ENCODE data around the gene HCFC1.

HCFC1 gene

DNA sequence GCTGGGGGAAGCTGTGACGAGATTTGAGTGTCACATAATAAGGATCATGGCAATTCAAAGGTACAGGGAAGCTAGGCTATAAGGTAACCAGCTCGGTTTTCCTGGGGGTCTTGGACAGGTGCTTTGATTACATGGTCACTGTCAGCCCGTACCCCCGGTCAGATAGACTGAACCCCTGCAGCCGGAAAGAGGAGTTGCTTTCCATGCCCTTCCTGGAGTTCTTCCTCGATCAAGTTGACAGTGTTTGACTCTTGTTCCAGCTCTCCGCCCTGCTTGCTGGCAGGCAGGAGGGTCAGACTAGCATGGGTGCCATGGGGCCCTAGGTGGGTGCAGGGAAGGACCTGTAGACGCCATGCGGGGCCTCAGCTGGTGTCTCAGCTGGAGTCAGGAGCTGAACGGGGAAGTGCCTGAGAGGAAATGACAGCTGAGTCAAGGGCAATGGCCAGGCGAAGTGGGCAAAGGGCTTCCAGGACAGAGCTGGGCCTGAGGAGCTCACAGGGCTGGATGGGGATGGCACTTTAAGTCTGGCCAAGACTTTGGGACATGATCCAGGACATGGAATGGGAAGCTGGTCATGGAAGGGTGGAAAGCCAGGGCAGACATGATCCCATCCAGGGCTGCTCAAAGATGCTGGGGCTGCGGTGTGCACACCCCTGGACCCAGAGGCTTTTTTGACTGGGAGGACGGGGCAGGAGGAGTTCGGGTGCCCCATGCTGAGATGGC, 2.5 kb upstream of the HCFC1 start:
- no peak for DNase-seq (ENCODE audit: low read depth)

DNA sequence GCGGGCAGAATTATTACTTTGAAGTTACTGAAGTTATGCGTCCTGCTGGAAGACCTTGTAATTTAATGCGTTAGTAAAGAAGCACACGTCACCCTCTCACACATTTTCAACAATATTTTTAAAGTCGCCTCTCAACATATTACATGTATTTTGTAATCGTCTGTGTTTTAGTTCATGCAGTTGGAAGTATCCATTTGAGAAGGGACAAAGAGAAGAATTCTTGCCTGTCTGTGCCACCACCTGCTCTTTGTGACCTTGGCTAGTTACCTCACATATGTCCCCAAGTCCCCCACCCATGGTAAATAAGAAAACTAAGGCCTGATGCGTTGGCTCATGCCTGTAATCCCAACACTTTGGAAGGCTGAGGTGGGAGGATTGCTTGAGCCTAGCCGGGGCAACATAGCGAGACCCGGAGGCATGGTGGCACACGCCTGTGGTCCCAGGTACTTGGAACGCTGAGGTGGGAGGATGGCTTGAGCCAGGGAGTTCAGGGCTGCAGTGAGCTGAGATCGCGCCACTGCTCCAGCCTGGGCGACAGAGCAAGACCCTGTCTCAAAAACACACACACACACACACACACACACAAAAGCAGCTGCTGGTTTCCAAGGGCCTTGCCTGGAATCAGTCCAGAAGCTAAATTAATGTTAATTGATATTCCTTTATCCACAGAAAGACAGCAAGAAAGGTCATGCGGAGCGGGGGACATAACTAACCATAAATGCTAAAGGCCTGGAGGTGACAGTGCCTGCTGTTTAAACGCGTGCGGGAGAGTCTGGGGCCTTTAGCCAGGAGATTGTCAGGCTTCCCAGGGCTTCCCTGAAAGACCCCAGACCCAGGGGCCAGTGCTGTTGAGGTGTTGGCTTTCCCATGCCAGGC, 1.7 kb upstream of the HCFC1 start:
- DNase-seq (ENCODE audit: low read depth) = no peak

DNA sequence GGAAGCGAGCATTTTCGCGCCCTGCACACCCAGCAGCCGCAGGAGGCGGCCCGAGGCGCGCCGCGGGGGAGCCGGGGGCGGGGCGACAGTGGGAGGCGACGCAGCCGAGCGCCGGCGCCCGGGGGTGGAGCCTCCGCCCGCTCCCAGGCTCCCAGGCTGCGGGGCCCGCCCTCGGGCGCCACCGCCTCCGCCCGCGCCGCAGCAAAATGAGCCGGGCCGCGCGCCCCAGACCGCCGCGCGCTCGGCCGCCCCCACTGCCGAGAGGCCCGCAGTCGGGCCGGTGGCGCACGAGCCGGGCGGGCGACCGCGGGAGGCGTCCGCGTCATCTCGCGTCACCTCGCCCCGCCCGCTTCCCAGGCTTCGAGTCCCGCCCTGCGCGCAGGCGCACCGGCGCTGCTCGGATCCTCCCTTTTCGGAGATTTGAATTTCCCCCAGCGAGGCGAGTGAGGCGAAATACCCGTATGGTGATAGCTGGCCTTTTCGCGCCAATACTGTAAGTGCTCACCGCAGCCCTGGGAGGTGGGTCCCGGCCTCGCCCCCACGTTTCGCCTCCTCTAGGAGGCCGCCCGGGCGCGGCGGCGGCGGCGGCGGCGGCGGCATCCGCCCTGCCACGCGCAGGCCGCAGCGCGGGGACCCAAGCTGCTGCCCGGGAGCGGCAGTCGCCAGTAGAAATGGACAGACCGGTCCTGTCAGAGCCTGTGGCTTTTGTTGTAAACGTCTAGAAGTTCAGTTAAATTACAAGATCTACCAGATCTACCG, 929 bp upstream of the HCFC1 start, which contains the start of gene TMEM187:
Gene TMEM187 (plus strand): TSS at position 387 of the 759 bp plus-strand sequence. CDS start 9,309 bp downstream, outside the sequence.
- DNase-seq (ENCODE audit: low read depth) = peak; percentile 73

DNA sequence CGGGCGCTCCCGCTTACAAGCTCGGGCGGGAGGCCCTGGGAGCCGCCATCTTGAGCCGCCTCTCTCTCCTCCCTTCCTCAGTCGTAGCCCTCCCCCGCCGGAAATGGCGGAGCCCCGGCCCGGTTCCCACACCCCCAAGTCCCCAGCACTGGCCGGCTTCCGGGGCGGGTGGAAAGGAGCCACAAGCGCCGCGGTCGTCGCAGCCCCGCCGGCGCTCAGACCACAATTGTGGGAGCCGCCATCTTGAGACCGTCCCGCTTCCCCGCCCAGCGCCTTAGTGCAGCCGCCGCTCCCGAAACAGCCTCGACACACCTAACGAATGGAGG, 531 bp downstream of the HCFC1 start:
- peak; percentile 74 for DNase-seq (ENCODE audit: low read depth)

GRCh38 chrX:153970357-153971123, 1.1 kb downstream of the HCFC1 start:
- DNase-seq (ENCODE audit: low read depth) = no peak

GRCh38 chrX:153969904-153970356, 1.7 kb downstream of the HCFC1 start:
- DNase-seq (ENCODE audit: low read depth) = no peak

DNA sequence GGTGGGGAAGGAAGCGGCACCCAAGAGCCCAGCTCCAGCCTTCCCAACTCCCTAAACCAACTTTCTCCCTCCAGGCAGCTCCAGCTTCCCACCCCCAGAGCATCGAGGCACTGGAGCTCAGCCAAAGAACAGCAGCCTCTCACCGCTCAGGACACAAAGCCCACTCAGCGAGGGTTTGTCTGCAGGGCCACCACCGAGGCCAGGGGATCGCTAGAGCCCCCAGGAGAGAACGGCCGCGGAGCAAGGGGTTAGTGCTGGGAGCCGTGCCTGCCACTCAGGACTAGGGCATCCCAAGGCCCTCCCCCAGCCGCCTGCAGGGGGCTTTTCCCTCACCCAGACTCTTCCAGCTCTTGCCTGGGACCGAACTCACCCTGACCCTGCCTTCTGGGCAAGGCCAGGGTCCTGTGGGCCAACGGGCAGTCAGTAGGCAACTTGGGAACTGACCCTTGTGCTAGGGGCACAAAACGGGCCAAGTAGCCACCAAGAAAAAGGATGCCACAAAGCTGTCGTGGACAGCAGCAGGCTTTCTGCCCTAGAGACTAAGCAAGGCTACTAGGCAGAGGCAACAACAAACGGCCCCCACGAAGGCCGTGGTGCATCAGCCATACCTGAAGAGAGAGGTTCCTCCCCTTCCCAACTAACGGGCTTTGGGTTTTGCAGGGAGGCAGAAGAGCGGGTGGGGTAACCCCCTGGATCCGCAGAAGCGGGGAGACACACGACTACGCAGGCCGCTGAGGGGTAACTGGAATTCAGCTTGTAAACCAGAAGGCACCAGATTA, 2.3 kb downstream of the HCFC1 start:
- DNase-seq (ENCODE audit: low read depth) = no peak

GRCh38 chrX:153968754-153969124, 2.9 kb downstream of the HCFC1 start:
- DNase-seq (ENCODE audit: low read depth) = no peak

DNA sequence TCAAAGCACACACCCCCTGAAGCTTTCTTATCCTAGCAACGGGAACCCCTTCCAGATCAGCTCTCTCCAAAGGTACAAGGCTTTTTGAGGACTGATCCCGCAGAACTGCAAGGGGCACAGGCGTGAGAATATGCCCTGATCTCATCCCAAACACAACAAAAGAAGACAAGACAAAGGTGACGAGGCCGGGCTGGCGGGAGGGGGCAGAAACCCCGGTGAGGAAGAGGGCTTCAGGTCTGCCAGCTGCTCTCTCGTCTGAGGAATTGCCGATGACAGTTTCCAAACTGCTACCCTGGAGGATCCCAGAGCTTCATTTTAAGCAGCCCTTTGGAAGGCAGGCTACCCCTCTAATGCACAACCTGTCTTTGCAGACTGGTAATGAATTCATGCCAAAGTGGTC, 3.4 kb downstream of the HCFC1 start:
- no peak for DNase-seq (ENCODE audit: low read depth)

- no peak for DNase-seq (ENCODE audit: low read depth)
These were observed 3.9 kb downstream of the HCFC1 start for GRCh38 chrX:153967536-153968224.

GRCh38 chrX:153966841-153967535, 4.6 kb downstream of the HCFC1 start:
- DNase-seq (ENCODE audit: low read depth) = no peak

DNA sequence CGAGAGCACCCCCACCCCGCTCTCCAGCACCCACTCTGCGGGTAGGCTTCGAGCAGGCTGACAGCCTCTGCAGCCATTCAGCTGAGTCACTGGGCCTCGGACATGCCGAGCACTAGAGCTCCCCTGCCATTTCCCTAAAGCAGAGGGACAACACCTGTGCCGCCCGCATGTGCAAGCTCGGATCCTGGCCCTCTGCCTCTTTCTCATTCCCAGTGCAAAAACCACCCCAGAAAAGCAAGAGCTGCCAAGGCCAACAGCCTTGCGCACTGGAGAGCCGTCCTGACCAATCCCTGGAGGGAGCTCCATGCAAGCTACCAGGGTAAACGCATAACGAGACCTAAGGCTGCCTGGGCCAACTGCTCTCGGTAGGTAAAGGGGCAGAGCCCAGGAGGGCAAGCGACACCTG, 5.3 kb downstream of the HCFC1 start:
- no peak for DNase-seq (ENCODE audit: low read depth)

- DNase-seq (ENCODE audit: low read depth) = no peak
These were observed 6.2 kb downstream of the HCFC1 start for GRCh38 chrX:153965406-153965805.

- no peak for DNase-seq (ENCODE audit: low read depth)
These were observed 7.5 kb downstream of the HCFC1 start for GRCh38 chrX:153964105-153964504.

- DNase-seq (ENCODE audit: low read depth) = no peak
These were observed 8.1 kb downstream of the HCFC1 start for GRCh38 chrX:153963546-153963945.

- no peak for DNase-seq (ENCODE audit: low read depth)
These were observed 10.3 kb downstream of the HCFC1 start for GRCh38 chrX:153961292-153961691.

DNA sequence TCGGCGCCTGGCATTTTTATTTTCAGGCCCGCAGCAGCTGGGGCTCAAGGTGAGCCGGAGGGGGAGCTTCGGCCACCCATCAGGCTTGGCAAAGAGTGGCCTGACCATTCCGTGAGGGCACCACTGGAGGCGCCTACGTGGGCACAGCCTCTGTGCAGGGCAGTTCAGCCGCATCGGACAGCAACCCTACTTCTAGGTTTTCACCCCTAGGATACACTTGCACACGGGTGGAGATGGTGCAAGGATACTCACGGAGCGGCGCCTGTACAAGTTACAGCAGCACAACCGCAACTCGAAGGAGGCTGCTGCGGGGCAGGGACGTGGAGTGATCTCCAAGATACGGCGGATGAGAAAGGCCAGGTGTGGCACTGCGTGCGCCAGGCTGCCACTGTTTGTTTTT, 10.8 kb downstream of the HCFC1 start:
- DNase-seq (ENCODE audit: low read depth) = no peak

DNA sequence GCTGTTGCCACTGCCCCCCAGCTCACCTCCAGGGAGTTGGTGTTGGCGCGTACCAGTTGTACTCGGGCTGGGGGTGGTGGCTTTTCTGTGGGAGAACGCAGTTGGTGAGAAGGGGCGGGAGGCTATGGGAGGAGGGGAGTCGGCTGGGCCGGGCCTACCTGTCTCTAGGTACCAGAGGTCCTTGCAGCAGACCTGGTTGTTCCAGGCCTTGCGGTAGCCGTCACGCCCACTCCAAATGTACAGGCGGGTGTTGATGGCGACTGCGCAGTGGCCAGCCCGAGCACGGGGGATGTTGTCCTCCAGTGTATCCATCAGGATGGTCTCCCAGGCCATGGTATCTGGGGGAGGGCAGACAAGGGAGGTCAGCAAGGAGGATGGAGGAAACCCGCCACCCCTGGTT, 11.5 kb downstream of the HCFC1 start:
- no peak for DNase-seq (ENCODE audit: low read depth)

DNA sequence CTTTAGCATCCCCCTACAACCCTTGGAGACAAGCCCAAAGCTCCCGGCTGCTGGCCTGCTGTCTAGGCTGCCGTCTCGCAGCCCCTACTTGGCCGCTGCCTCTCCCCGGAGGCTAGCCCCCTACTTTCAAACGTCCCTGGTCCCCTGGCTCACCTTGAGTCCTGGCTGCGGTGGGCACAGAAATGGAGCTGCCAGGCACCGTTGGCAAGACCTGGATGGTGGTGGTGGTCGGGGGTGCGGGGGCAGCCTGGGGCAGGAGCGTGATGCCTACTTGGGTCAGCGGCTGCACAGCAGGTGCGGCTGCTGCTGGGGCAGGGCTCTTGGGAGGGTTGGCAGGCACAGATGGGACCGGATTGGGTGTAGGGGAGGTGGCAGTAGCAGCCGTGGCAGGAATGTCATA, 12.0 kb downstream of the HCFC1 start:
- no peak for DNase-seq (ENCODE audit: low read depth)

GRCh38 chrX:153958605-153959004, 13.0 kb downstream of the HCFC1 start:
- DNase-seq (ENCODE audit: low read depth) = no peak
